SIG-M5 (cell line): ENCODE results near the gene CELF3.
A peak's percentile ranks its signal among the peaks of the same experiment; 100 is the strongest.
"Not testable (repeated sequence)": the region's sequence is repeated elsewhere in the genome, so short reads cannot be mapped to it uniquely, and the experiment has no call there.

Source experiments
- DNase-seq: peaks from one replicate; lab custom pipeline; 2025; lab: John Stamatoyannopoulos, UW

CELF3 gene

GRCh38 chr1:151703813-151704212, 12.8 kb downstream of the CELF3 start:
- no peak for DNase-seq

GRCh38 chr1:151702936-151703335, 13.7 kb downstream of the CELF3 start:
- no peak for DNase-seq

GRCh38 chr1:151701515-151701914, 15.1 kb downstream of the CELF3 start:
- DNase-seq: no peak

- no peak for DNase-seq
Measured at GRCh38 chr1:151693057-151693651, 23.4 kb downstream of the CELF3 start.

GRCh38 chr1:151692226-151692625, 24.4 kb downstream of the CELF3 start:
- no peak for DNase-seq

GRCh38 chr1:151689494-151689893, 27.1 kb downstream of the CELF3 start:
- no peak for DNase-seq

- DNase-seq: no peak
Measured at GRCh38 chr1:151686561-151686960, 30.0 kb downstream of the CELF3 start.

- DNase-seq: no peak
Measured at GRCh38 chr1:151684128-151684527, 32.5 kb downstream of the CELF3 start.

GRCh38 chr1:151682901-151683300, 33.7 kb downstream of the CELF3 start:
- not testable (repeated sequence) for DNase-seq

GRCh38 chr1:151681923-151682322, 34.7 kb downstream of the CELF3 start:
- DNase-seq: no peak

GRCh38 chr1:151680826-151681225, 35.8 kb downstream of the CELF3 start:
- DNase-seq: no peak

GRCh38 chr1:151680391-151680790, 36.2 kb downstream of the CELF3 start:
- DNase-seq: no peak

GRCh38 chr1:151673407-151673806, 43.2 kb downstream of the CELF3 start:
- DNase-seq: no peak

GRCh38 chr1:151670036-151670675, 46.4 kb downstream of the CELF3 start:
- not testable (repeated sequence) for DNase-seq

- DNase-seq: no peak
Measured at GRCh38 chr1:151668090-151668489, 48.5 kb downstream of the CELF3 start.

GRCh38 chr1:151661751-151662150, 54.9 kb downstream of the CELF3 start:
- DNase-seq: no peak

GRCh38 chr1:151655371-151655770, 61.2 kb downstream of the CELF3 start:
- DNase-seq: no peak

GRCh38 chr1:151653397-151653796, 63.2 kb downstream of the CELF3 start:
- peak; percentile 25 for DNase-seq
